T-helper 2 cell treated with Interferon-gamma antibody and Interleukin-4, amounts not matched to agents 100 ng/mL and 5 ng/mL, for 36 hours (primary cell): ENCODE measurements around the gene CRYBA4. TPM values are rescaled to one million over a fixed set of nuclear protein-coding genes. Genes with fewer than 3 reads are reported as not detected.

Source experiments
- intact Hi-C: fragments of 100-400 bp; cut with micrococcal nuclease; formaldehyde crosslinking; loops from one replicate; pipeline ENCODE4 v1.15.1; 2023
- total RNA-seq: library from RNA; stranded (reverse); gene quantifications from 2 replicates; pipeline ENCODE4 v1.2.3, GENCODE V29; 2022

CRYBA4 gene
- total RNA-seq, 1 donor from 2014 or later = not detected

DNA sequence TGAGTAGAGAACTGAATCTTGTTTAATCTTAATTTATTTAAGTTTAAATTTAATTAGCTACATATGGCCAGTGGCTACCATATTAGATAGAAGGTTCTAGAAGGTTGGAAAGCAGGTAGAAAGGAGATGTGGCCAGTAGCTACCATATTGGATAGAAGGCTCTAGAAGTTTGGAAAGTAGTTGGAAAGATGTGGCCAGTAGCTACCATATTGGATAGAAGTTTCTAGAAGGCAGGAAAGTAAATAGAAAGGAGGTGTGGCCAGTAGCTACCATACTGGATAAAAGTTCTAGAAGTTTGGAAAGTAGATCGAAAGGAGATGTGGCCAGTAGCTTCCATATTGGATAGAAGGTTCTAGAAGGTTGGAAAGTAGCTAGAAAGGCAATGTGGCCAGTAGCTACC lies 2.2 kb downstream of the CRYBA4 start:
- intact Hi-C loops = no loop called here

DNA sequence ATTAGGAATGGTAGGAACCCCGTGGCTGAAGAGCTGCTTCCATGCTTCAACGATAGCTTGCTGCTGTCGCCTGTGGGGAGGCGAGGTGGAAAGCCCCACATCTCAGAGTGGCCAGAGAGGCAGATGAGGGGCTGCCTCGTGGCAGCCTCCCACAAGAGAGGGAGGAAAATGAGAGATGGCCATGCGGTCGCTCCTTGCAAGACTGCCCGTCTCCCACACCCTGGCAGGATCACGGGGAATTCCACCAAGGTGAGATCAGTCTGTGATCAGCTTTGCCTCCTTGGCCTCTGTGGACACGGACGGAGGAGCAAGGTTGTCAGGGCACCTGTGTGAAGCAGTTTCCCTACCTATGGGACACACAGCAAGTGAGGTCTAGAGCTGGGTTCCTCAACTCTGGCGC lies 3.0 kb downstream of the CRYBA4 start:
- intact Hi-C loops = no loop called here

DNA sequence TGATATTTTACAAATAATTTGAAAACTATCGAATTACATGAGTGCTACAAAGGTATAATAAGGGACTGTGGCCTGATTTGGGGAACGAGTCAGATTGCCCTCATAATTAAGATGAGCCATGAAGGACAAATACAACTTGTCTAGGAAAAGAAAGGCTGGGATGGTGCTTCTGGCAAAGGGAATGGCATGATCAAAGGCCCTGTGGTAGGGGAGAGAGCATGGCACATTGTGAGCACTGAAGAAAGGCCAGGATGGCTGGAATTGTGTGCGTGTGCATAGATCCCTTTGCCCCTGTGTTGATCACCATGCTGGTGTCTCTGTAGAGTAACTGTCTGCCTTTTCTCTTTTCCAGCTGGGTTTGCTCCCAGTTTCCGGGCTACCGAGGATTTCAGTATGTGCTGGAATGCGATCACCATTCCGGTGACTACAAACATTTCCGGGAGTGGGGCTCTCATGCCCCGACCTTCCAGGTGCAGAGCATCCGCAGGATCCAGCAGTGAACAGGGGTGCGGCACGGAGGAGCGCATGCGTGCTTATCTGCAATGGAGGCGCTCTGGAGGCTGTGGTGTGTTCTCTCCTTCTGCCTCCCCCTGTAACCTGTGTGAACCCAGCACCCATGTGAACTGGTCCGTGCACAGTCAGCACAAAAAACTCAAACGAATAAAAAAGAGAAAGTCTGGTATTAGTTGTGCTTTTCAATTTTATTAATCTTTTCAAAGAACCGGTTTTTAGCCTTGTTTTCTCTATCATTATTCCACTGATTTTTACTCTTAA lies 8.4 kb downstream of the CRYBA4 start:
- intact Hi-C loops = no loop called here

DNA sequence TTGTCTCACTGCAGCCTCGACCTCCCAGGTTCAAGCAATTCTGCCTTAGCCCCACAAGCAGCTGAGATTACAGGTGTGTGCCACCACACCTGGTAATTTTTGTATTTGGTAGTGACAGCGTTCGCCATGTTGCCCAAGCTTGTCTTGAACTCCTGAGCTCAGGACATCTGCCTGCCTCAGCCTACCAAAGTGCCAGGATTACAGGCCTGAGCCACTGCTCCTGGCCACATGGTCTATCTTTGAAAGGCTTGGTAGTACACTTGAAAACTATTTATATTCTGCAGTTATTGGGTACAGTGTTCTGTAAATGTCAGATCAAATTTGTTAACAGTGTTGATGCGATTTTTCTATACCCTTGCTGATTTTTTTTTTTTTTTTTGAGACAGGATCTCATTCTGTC lies 9.5 kb downstream of the CRYBA4 start:
- intact Hi-C loops = no loop called here

DNA sequence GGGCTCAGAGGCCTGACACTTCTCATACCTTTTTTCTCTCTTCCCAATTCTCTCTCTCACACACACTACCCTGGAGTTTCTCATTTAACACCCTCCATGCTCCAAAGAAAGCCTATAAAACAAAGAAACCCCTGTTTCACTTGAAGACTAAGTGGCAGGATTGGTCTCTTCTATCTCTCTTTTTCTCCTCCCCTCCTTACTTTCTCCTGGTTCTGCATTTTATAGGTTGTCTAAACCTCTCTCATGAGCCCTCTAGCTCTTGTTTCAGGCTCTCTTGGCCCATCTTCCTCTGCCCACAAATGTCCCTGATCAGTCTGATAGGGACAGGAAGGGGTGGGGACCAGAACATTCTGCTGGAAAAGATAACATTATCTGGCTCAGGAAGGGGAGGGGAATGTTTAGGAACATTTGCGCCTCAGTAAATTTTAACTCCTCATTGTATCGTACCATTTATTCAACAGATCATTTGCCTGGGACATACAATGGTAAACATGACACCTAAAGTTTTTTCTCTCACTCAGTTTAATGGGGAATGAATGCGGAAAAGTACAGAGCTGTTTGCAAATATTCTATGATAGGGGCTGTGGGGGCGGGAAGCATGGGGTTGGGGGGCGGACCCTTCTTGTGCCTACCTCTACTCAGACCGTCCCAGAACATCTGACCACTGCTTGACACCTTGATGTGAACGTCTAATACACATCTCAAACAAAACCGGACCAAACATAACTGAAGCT lies 10.8 kb downstream of the CRYBA4 start:
- intact Hi-C loops = no loop called here

DNA sequence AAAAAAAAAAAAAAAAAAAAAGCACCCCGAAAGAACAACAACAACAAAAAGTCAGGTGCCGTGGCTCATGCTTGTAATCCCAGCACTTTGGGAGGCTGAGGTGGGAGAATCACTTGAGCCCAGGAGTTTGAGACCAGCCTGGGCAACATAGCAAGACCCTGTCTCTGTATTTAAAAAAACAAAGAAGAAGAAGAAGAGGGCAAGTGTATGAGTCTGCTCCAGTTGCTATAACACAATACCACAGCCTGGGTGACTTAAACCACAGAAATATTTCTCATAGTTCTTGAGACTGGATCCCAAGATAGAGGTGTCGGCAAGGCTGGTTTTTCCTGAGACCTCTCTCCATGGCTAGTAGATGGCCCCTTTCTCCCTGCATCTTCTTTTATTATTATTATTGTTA lies 12.4 kb downstream of the CRYBA4 start:
- intact Hi-C loops = no loop called here

DNA sequence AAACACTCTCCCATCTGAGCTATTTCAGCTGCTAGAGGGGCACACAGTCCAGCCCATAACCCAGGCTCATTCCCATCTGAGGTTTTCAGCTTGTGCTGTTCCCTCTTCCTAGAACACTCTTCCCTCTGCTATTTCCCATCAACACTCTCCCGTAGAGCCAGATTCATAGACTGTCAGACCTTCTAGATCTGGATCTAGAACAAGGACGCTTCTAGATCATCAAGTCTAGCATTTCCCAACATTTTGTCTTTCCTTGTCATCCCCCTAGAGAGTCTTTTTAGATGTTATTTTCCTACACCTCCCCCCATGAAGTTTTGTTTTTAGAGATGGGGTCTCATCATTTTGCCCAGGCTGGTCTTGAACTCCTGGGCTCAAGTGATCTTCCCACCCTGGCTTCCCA lies 13.4 kb downstream of the CRYBA4 start:
- intact Hi-C loops = no loop called here

DNA sequence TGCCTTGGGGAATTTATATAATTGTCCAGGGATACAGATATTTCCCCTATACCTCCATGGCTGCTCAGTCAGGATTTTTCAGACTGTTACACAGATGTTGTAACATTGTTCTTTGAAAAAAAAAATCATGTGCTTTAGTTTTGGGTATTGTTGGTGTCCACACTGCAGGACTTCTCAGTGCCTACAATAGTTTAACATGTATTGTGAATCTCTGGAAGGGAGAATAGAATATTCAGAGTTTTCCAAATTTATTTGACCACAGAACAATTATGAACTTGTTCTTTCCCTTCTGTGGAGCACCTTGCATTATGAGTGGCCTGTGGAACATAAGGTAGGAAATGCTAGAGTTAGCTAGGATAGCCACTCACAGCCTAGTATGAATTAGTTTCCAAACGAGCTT lies 14.5 kb downstream of the CRYBA4 start:
- intact Hi-C loops = no loop called here

DNA sequence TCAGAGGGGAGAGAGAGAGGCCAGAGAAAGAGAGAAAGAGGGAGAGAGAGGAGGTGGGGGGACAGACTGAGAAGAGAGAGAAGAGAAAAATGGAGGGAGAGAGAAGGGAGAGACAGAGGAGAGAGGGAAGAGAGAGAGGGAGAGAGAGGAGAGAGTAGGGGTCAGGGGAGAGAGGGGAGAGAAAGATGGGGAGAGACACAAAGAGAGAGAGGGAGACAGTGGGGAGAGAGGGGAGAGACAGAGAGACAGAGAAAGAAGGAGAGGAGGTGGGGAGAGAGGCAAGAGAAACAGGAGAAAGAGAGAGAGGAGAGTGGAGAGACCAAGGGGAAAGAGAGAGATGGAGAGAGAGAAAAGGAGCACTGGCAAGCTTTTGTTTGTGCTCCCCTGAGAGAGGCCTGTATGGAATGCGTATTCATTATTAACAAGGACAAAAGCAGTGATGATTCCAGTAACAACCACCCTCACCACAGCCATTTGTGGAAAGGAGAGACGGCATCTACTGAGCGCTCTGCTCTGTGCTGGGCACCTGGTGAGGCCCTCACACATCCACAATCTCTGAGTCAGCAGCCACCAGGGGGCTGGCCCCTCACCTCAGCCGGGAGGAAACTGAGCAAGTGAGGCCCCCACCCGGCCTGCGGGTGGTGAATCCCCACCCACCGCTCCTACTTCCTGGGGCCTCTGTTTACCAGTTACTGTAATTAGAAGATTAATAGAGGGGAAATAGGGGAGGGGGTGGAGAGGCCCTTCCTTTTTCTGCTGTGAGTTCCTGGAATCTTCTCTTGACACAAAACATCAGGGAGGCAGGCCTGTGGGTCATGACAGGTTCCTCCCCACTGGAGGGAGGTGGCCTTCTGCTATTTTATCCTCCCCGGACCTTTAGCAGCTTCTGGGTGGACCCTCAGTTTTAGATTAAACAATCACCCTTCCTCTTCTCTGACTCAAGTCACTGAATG lies 21.0 kb downstream of the CRYBA4 start:
- intact Hi-C loops = loop anchor here (2.0 kb wide), 1 partner anchor 28 kb away; no protein-coding TSS in a partner anchor

DNA sequence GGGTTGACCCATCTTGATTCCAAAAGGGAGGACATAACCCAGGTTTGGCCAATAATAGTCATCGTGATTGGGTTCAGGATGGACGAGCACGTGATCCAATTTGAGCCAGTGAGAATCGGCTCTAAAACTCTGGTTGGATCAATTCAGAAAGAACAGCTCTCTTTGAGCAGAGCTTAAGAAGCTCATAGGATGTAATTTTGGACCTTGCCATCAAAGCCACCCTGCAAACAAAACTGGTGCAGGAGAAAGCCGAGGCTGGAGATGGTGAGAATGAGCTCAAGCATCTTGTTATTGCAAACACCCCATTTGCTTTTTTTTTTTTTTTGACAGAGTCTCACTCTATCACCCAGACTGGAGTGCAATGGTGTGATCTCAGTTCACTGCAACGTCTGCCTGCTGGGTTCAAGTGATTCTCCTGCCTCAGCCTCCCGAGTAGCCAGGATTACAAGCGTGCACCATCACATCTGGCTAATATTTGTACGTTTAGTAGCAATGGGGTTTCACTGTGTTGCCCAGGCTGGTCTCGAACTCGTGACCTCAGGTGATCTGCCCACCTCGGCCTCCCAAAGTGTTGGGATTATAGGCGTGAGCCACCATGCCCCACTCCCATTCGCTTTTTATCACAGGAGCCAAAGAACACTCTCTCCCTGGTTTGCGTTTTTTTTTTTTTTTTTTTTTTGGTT lies 21.8 kb downstream of the CRYBA4 start:
- intact Hi-C loops = loop anchor here (2.0 kb wide), 1 partner anchor 27 kb away; no protein-coding TSS in a partner anchor

DNA sequence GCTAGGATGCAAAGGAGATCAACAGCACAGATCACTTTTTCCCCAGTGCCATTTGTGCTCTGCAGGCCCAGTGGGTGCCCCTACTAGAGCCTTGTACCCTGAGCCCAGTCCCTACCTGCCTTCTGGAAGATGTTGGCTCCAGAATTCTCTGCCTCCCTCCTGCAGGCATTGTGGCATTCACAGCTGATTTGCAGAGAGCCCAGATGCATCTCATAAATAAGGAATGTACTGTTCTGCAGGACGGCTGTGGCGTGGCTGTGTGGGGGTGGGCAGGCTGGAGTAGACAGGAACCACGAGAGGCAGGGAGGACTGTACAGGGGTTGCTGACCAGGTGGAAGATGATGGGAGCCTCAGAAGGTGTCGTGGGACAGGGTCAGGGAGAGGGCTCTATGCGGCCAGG lies 24.4 kb downstream of the CRYBA4 start:
- intact Hi-C loops = no loop called here

DNA sequence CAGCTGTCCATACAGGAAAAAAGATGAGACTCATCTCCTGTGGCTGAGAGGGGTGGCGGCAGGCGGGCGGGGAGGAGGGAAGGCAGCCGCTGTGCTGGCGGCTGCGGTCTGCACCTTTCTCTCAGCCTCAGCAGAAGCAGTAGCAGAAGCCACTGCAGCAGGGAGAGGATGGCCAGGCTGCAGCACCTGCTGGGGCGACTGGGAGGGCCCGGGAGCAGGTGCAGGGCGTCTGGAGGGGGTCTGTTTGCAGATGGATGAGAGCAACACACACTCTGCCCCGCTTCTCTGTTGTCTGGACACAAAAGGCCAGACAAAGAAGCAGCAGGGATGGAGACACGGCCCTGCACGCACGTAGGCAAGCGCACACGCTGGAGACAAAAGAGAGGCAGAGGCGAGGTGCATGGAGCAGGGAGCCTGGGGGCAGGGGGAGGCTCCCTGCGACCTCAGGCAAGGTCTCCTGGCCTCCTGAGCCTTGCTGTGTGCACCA lies 26.3 kb downstream of the CRYBA4 start:
- intact Hi-C loops = loop anchor here (1.0 kb wide), 1 partner anchor 10 kb away; no protein-coding TSS in a partner anchor

DNA sequence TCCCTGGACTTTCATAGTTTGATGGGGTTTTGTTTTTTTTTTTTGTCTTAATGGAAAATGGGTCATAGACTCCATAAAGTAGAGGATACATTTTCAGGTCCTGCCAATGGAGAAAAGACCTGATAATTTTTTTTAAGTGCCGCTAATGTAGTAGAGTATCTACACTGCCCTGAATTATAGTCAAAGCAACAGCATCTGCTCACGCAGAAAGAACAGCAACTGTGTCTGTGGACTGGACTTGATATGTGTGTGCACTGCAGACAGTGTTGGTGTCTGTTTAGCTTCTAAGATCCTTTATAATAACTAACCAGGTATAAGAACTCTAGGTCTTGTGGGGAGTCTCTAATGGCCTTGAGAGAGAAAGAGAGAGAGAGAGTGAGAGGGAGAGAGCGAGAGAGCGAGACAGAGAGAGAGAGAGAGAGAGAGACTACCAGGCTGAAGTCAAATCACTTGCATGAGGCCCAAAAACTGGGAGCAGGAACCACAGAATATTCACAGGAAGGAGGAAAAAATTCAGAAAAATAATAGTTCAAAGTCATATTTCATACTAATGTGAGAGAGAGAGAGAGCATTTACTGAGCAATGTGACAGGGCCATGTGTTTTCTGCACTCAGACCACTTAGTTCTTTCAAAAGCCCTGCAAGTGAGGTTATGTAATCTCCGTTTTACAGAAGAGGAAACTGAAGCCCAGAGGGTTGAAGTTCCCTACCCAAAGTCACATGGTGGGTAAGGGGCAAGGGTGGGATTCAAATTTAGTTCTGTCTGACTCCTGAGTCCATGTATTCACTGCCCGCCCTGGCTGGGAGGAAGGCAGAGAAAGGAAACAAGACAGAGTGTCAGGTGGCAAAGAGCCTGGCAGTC lies 27.0 kb downstream of the CRYBA4 start:
- intact Hi-C loops = loop anchor here (1.0 kb wide), 1 partner anchor 10 kb away; no protein-coding TSS in a partner anchor

DNA sequence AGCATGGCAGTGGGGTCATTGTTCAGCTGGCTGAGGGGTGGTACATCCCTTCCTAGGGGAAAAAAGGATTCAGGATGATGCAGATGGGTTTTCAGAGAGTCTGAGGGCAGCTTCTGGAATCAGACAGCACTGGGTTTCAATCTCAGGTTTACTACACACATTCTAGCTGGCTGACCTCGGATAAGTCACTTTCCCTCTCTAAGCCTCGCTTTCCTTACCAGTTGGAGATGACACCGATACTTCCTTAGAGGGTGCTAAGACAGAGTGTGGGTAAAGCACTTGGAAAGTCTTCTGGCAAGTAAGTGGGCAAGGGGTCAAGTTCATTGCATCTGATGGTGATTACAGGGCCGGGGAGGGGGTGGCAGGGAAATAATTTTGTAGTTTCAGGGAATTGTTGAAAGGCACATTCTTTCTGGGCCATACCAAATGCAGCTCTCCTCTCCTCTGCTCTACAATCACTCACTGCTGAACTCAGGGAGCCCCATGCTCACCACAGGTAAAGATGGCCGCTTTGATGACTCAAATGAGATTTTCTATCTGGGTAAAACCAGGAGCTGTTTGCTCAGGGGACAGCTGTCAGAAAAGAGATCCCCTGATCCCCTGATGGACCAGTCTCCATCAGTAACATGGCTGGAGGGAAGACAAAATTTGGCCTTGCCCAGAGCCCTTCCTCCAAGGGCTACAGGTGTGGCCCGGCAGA lies 29.1 kb downstream of the CRYBA4 start:
- intact Hi-C loops = no loop called here

DNA sequence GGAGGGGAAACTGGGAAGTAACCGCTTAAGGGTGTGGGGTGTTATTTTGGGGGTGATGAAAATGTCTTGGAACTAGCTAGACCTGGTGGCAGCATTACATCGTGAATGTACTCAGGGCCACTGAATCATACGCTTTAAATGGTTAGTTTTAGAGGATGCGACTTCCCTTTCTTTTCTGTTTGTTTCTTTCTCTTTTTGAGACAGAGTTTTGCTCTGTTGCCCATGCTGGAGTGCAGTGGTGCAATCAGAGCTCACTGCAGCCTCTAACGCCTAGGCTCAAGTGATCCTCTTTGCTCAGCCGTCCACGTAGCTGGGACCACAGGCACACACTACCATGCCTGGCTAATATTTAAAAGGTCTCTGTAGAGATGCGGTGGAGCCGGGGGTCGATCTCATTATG lies 30.1 kb downstream of the CRYBA4 start:
- intact Hi-C loops = no loop called here

DNA sequence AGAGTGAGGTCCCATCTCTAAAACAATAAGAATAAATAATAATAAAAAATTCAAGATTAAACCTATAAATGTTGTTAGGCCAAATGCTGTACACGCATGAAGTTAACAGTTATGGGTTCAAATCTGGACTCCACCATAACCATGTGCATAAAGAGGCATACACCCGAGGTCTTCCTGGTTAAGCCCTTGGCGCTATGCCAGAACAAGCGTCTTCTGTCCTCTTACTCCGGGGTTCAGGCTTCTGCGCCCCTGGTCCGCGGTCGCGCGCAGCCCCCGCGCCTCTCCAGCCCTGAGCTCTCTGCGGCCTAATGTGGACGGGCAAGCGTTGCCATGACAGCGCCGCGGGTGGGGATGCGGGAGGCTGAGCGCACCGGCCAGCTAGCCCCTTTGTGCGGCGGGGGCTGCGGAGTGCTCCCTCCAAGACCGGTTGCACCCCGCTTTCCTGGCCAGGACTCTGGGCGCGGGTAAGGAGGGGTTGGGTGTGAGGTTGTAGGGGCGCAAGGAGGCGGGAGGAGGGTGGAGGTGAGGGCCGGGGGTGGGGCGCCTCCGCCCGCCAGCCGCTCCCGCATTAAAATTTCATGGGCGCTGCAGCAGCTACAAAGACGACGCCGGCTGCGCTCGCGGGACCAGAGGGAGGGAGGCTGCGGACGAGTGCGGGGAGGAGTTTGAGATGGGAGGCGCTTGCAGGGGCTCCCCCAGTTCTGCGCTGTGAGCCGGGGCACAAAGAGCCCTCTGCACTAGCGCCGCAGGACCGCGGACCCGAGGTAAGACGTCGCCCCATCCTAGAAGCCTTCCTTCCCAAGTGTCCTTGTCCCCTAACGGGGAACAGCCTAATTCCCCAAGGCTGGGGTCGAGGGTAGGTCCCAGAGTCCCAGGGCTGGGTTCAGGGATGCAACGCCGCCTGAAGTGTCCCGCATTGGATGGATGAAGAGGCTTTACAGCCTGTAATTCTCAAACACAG lies 35.4 kb downstream of the CRYBA4 start, which contains the start of gene MIAT:
MIAT (plus strand) TSS at position 698 of the 961 bp plus-strand sequence.
- intact Hi-C loops = loop anchor here (5.0 kb wide), 2 partner anchors 175 to 225 kb away; partner anchors contain the start of genes HPS4 and SRRD

DNA sequence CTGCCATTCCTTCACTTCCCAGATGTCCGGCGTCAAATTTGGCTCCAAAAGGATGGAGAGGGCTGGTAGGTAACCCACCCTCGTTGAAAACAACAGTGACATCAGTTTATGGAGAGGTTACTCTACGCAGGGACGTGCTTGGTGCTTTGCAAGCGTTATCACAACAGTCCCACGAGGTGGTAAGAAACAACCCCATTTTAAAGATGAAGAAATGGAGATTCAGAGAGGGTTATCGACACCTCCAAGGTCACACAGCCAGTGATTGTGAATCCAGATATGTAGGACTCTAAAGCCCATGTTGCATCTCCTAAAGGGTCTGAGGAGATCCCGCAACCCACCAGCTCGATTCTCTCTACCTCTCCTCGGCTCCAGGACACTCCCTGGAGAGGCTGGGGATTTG lies 36.4 kb downstream of the CRYBA4 start:
- intact Hi-C loops = loop anchor here (1.0 to 5.0 kb wide), 3 partner anchors 10 to 226 kb away; partner anchors contain the start of genes HPS4 and SRRD
